HG03064 (cell line): ENCODE measurements around the gene NKX3-2.

Source experiments
- ATAC-seq: cut with Tn5 transposase; IDR thresholded peaks from one replicate; pipeline ENCODE4 v1.9.1; 2021; ENCODE audit warnings: low read depth; ENCODE audit not compliant: unreplicated experiment

The NKX3-2 gene

DNA sequence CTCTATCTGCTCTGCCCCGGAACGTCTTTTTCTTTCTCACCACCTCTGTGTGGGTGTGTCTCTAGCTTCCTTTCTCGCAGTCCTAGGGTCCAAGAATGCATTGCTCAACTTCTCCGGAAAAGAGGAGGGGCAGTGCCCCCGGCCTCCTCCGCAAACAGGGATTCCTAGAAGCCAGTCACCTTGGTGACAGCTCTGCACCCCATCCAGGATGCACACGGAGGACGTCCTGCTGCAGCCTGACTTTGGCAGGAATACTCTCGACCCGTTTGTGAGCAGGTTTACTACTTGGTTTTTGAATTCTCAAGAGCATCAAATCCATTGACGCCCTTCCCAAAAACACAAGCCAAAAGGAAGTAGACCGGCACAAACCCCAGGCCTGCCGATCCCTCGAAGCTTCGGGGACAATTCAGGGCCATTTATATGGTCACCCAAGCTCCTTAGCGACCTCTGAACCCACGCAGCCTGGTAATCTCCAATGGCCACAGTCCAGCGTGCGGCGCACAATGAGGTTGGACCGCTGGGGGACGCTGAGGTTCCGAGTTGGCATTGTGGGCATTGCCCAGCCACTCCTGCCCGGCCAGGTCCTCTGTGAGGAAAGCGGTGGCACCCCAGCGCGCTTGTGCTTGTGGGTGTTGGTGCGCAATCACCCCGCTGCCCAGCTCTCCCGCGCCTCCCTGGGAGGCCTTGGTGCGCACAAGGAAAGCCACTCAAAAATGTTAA is 9.8 kb downstream of the NKX3-2 start:
- ATAC-seq, result no peak

DNA sequence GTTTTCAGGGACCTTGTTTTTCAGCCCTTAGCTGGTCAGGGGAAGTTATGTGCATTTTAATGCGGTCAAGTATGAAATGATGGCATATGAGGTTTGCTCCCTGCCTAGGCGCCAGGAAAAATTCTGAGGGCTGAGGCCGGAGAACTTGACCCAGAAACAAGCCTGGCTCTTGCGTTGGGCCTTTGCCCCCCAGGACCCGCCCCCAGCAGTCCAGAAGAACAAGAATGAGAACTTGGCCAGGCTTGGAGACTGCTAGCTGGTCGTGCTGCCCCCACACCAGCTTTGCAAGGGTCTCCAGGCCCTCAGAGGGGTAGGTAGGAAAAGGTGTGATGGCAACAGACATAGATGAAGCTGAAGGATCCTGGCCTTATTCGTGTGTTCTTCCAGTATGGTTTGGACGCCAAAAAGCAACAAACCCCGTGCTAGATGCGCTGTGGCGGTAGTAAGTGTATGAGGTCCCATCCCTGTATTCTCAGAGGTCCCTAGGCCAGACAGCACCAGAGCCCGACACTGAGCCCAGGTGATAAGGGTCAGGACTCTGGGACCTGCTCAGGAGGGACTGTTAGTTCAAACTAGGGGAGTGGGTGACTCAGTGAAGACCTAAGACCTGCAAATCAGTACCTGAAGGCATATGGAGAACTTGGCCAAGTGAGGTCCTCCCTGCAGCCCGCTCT is 10.5 kb downstream of the NKX3-2 start:
- ATAC-seq, result no peak

DNA sequence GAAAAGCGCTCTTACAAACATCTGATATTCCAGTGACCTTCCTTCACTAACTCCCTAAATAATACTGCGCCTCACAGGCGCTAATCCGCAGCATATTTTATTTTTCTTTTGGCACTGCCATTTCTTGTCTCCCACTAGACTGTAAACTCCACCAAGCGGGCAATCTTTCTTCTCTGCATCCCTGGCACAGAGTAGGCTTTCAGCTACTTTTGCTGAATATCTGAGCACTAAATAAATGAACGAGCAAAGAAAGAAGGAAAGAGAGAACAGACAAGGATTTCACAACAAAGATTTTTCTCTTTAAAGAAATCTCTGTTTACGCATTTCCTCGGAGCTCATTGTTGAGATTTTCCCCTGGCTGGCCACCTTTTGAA is 12.7 kb downstream of the NKX3-2 start:
- ATAC-seq, result no peak

DNA sequence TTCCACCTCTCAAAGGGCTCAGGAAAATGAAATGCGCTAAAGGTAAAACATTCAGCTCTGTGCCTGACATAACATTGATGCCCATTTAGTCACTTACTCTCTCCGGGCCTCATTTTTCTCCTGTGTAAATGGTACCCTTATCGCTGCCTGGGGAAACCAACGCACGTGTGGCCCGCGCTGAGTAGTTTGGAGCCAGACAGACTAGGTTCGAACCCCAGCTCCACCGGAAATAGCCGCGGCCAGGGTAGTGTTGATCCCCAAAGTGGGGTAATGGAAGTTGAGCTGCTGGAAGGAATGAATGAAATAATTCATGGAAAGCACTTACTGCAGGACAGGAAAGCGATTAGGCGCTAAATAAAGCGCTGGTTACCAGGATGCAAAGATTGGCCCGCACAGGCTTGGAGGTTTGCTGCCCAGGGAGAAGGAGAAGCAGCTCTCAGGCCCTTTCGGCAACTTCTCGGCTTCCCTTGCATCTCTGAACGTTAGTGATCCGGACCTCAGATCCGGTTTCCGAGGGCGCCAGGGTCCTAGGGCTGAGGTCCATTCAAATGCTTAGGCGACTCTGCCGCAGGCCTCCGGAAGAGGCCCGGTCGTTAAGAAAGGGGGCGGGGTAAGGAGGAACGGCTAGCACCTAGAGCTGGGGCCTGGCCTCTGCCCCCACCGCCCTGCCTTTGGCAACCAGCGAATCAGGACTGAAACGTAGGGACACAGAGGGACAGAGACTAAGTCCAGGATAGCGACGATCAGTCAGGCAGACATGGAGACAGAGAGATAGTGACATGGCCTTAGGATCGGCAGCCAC is 13.3 kb downstream of the NKX3-2 start:
- no peak for ATAC-seq

DNA sequence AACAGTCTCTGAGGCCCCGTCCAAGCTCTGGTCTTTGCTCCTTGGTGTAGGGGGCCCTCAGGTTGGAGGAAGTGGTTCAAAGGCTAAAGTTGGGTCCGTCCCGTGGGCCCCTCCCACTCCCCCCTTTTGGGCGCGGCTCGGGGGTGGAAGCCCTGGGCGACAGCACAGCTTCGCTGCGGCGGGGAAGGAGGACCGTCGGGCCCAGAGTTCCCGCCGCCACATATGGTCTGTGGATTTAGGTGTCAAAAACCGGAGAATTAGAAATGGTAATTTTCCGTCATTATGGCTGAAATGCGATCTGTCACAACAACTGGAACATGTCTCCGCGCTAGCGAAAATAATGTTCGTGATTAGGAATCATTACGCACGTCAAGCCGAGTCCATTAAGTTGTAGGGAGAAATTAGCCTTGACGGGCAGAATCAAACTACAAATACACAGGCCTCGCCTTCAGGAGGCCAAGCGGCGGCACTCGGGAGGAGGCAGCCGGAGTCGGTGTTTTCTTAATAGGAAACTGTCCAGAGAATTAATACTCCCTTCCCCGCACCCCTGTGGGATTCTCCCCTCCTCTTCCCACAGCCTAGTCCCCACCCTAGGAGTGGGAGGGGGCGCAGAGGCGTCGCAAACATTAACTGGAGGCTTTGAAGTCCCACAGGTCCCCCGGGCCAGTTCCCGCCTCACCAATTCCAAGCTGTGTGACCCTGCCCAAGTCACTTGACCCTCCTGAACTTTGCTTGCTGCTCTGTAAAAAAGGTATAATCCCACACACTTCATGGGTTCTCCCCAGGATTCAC is 15.0 kb downstream of the NKX3-2 start:
- no peak for ATAC-seq

DNA sequence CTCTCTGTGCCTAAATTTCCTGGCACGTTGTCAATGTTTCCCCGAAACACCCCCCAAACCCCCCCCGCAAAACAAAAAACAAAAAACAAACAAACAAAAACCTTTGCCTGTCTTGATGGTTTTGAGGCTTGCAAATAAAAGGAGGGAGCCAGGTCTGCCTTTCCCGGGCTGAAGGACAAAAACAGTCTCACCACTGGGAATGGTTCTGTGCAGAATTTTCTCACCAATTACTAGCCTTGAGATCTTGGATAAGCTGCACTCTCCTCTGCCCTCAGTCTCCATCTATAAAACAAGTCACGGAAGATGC is 15.5 kb downstream of the NKX3-2 start:
- ATAC-seq, result no peak

DNA sequence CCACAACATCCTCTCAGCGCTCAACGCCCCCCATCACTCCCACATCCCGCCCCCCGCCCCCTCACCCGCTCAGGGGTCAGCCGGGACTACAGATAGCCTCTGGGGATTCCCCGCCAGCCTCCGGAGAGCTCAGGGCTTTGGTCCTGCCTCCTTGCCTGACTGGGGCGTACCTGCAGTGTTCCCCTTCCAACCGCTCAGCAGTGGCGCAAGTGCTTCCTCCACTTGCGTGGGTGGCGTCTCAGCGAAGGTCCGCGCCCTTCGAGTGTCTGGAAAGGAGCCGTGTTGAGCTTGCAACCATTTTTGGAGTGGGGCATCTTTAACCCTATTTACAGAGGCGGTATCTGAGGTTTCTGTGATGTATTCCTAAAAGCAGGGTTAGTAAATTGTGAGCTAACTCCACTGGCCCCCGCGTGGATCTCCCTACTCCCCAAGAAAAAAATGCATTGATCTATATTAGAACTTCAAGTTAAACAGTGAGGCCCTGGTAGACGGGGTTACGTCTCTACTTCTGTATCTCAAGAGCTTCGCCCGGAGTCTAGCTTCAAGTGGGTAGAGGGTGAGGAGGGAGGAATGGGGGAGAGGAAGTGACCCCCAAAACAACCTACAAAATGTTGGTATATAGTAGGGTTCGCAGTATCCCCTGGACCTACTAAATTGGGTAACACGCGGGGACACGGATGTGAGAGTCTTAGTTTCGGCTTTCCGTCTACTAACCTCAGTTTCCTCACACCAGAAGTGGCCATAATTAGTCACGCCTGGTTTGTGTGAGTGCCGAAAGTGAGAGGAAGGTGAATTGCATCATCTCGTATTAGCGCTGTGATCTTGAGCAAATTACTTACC is 16.1 kb downstream of the NKX3-2 start:
- ATAC-seq, result peak; percentile 71

DNA sequence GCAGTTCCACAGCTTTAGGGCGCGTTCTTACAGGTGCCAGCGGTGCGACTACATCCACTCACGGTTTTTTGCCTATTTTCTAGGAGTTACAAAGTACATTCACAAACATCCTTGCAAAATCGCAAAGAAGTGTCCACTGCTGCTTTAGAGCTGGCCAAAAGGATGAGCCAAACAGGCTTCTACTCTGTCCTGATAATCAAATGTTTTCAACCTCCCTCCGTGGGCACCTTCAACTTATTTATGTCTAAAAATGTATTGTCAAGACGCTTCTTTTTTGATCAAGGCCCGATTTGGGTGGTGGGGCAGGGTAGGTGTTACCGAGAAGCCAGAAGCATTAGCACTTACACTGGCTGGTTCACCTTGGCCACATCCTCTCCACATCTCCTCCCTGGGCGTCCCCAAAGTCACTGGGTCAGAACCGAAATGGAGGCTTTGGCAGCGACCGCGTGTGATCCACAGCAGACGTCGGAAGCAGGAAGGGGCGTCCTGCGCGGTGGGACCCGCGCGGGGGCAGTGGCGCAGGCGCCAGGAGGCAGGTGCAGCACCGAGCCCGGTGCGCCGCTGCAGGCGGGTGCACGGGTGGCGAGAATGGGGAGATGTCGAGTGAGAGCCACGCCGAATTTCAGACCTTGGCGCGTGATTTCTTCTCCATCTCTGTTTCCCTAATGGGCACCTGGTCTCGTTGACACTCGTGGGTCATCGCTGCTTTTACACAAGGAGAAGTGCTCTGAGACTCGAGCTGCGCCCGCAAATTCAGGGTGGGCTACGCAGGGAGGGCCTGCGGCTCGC is 16.9 kb downstream of the NKX3-2 start:
- ATAC-seq, result no peak

DNA sequence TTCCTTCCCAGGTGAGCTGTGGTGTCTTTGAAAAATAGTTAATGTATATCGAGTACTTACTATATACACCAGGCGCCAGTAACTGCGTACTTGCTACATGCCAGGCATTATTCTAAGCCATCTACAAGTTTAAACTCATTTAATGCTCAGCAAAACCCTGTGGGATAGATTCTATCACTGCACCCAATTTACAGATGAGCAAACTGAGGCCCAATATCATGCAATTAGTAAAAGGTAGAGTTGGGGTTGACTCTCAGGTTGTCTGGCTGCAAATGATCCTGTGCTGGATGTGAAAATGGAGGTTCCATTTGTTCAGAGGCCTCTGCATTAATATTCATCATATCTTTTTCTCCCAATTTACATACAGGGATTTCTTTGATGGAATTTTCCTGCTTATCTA is 17.6 kb downstream of the NKX3-2 start:
- ATAC-seq, result no peak

DNA sequence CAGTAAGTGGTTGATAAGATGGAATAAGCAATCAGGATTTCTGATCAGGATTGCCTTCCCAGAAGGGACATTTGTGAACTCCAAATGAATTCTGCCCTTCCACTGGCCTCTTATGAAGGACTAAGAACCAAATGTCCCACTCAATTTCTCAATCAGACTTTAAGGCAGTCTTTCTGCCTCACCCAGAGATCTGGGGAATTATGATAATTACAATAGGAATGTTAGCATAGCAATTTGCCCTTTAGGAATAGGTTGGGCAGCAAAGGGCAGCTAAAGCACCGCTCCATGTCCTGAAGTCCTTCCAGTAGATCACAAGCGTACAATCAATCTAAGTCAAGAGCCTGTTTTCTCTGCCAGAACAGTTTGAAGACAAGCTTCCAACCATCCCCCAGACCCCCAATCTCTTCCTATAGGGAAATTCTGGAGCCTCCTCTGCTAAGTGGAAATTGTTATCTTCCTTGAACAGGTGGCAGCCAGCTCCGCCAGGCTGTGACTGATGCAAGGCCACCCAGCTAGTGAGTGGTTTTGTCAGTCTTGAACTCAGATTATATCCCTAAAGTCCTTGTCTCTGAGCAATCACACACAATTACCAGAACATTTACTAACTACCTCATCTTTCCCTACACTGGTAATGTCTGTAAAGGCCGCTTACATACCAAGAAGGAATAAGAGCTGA is 18.6 kb downstream of the NKX3-2 start:
- ATAC-seq, result no peak

DNA sequence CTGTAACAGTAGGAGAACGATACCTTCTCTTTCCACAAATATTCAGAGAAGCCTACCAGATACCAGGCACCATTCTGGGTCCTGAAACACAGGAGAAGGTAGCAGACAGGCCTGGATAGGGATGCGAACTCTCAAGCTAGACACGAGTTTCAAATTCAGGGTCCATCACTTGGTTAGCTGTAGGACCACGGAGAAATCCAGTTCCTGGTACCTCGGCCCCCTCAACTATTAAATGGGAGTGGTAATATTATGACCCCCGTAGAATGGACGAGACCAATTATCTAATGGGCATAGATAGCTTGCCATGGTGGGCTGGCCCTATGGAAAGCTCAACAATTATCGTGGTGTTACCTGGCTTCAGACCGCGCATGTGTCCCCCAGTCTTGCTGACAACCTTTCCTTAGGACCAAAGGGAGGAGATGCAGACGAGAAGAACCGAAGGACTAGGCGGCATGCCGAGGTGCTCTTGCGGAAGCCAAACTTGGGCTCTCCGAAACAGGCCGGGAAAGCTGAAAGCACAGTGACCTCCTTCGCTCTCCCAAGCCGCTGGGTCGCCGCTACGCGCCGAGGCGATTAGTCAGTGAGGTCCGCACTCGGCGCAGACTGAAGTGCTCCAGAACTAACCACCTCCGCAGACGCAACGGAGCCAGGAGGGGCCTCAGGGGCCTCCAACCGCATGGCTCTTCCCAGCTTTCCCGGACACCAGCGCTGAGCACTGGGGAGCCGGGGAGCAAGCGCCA is 19.6 kb downstream of the NKX3-2 start:
- ATAC-seq, result no peak

DNA sequence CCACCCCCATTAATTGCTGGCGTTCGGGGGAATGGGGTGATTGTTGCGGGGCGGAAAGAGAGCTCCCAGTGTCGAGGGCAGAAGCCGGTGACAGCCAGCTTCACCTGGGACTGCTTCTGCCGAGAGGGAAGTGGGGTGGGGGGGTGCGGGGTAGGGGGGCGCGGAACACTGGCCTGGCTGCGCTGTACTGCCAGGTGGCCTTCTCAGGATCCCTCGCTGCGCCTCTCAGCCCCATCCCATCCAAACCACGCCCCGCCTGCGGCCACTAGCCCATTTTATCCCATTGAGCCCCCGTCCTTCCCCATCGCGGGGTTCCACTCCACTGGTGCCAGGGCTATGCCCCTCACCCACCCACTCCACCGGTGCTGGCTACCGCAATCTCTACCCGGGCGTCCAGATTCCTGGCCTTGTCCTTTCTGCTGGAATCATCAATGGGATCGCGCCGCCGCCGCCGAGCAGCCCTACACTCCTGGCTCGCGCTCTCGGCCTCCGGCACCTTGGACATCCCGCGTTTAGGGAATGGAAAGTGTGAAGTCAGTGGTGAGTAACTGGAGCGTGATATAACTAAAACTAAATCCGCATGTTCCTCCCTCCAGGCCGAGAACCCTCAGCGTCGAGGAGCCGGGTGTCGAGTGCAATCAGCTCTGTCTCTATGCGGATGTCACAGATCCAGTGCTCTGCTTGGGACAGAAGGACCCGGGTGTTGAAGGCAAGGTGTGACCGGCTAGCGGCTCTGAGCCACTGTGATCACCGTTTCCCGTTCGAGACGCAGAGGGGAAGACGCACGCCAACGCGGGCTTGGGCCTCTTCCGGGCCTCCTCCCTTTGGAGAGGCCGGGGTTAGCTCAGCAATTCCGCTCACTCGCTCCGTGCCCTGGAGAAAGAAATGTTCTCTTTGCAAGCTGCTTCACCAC is 20.5 kb downstream of the NKX3-2 start:
- ATAC-seq, result no peak

DNA sequence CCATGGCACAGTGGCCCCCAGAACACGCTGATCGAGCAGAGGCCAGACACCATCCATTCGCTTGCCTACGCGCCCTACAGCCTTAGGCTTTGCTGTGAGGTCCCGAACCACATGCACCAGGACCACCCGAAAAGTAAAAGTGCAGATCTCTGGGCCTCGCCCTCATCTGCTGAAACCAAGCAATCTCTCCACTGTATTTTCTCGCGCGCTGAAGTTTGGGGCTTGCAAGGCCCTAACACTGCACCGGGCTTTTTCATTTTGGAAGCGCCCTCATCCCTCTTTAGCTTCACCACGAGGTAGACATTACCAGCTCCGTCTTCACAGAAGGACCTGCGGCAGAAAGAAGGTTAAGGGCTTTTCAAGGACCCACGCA is 21.2 kb downstream of the NKX3-2 start:
- no peak for ATAC-seq

DNA sequence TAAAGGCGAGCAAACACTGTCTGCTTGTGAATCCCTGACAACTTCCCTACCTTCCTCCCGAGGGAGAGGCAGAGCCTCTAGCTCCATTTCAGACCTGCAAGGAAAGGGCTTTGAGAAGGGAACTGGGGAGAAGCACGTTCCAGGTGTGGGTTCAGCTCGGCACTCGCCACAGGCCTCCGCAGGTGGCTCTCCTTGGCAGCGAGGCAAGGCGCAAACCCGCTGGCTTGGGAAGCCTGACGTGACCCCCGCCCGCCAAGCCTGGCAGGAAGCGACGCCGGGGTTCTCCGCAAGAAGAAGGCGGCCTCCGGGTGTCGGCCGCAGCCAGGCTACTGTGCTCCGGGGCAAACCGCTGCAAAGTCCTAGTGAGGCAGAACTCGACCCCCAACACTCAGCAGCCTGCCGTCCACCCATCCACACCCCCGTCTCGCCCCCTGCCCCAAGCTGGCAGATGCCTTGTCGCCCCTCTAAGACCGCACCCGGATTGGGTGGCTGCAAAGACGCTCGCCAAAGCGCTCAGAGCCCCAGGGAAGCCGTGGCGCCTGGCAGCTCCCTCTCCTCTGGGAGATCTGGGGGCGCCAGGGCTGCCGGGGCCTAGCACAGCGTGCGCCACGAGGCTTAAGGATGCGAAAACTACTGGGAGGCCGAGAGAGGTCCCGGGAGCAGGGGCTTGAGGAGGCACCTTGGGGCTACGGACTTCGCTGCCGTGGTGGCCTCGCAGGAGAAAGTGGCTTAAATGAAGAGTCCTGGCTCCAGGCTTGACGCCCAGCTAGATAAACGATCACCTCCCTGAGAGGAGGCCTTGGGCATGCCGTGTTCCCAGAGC is 21.8 kb downstream of the NKX3-2 start:
- no peak for ATAC-seq

DNA sequence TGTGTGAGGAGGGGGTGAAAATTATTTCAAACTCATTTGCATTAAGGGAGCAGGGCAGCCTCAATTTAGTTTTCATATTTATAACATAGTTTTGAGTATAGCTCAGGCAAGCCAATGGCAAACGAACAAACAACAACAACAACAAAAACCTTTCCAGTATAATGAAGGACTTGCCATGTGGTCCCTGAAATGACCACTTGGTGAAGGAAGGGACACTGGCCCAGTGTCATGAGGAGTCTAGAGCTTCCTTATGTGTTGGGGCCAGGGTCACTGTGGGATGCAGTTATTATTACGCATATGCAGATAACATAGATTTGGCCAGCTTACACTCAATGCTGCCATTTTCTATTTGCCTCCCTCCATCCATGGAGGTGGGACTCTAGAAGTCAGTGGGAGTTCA is 23.3 kb downstream of the NKX3-2 start:
- no peak for ATAC-seq

DNA sequence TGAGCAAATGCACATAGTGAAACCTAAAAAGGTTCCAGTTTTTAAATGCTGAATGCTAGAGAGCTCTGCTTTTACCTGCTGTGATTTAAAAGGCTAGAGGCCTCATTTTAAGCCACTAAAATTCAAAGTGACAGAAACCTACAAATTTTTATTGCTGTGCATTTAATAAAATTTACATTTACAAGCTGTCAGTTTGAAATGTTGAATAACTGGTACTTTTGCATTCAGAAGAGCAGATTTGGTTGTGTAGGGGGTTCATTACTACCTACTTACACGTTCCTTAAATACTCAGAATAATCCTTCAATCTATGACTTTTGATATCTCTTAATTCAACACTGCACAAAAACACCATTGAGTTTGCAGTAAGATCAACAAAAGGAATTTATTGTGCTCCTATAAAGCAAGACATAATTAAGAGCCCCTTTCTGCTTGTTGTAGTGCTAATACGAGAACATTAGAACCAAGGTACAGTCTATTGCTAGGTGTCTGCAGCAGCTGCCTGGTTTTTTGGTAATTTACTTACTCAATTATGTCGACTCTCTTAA is 27.9 kb downstream of the NKX3-2 start:
- ATAC-seq, result no peak
